Stimulated activated CD8-positive, alpha-beta memory T cell treated with anti-CD3 and anti-CD28 coated beads, Interleukin-4, amount 100 ng/mL, for 1 hour (primary cell): ENCODE measurements around the gene SPN.
"Not testable (repeated sequence)": the region's sequence is repeated elsewhere in the genome, so short reads cannot be mapped to it uniquely, and the experiment has no call there.

Experiments
- DNase-seq, 2 donors: peaks; one replicate each; pipeline ENCODE4 v3.0.0-alpha.2; 2020; ENCODE audit warnings: low read depth in 2 of 2, low spot score in 1 of 2

SPN gene

GRCh38 chr16:29663016-29663806 is at the start of gene SPN:
Gene SPN, plus strand, starts transcription at chr16:29663247. Its CDS starts 482 bp downstream, at chr16:29663729.
- DNase-seq: no peak

- peak; percentile 86 to 88 for DNase-seq
Measured at GRCh38 chr16:29613307-29614057, 49.6 kb upstream of the SPN start.

GRCh38 chr16:29614691-29615314 is 48.2 kb upstream of the SPN start:
- DNase-seq: not testable (repeated sequence)

- DNase-seq: not testable (repeated sequence)
Measured at GRCh38 chr16:29616127-29616526, 46.9 kb upstream of the SPN start.

GRCh38 chr16:29620591-29620990 is 42.5 kb upstream of the SPN start:
- not testable (repeated sequence) for DNase-seq

- DNase-seq: not testable (repeated sequence)
Measured at GRCh38 chr16:29622738-29623137, 40.3 kb upstream of the SPN start.

GRCh38 chr16:29623253-29623652 is 39.8 kb upstream of the SPN start:
- not testable (repeated sequence) for DNase-seq

GRCh38 chr16:29625114-29625513 is 37.9 kb upstream of the SPN start:
- DNase-seq: not testable (repeated sequence)

GRCh38 chr16:29626778-29627331 is 36.2 kb upstream of the SPN start:
- peak in 1 of 2 donors; percentile 41 for DNase-seq

- DNase-seq: not testable (repeated sequence)
Measured at GRCh38 chr16:29627661-29628075, 35.4 kb upstream of the SPN start.

- not testable (repeated sequence) for DNase-seq
Measured at GRCh38 chr16:29628707-29629106, 34.3 kb upstream of the SPN start.

GRCh38 chr16:29629318-29629717 is 33.7 kb upstream of the SPN start:
- not testable (repeated sequence) for DNase-seq

GRCh38 chr16:29631658-29632057 is 31.4 kb upstream of the SPN start:
- not testable (repeated sequence) for DNase-seq

- DNase-seq: not testable (repeated sequence)
Measured at GRCh38 chr16:29635902-29636301, 27.1 kb upstream of the SPN start.

- not testable (repeated sequence) for DNase-seq
Measured at GRCh38 chr16:29636368-29636767, 26.7 kb upstream of the SPN start.

- not testable (repeated sequence) for DNase-seq
Measured at GRCh38 chr16:29638751-29639150, 24.3 kb upstream of the SPN start.

GRCh38 chr16:29641561-29641960 is 21.5 kb upstream of the SPN start:
- DNase-seq: no peak

GRCh38 chr16:29643596-29643995 is 19.5 kb upstream of the SPN start:
- DNase-seq: no peak

- no peak for DNase-seq
Measured at GRCh38 chr16:29644338-29644857, 18.6 kb upstream of the SPN start.

- no peak for DNase-seq
Measured at GRCh38 chr16:29644973-29645693, 17.9 kb upstream of the SPN start.
